Lower leg skin (tissue), 3 donors: ENCODE measurements around the gene GLI3.

ENCODE experiments used
- CTCF ChIP-seq, 3 donors: fragments of 450-650 bp; IDR thresholded peaks; one replicate each; pipeline ENCODE4 v1.5.1; 2016; ENCODE audit warnings: antibody characterized with exemption in 3 of 3, mild to moderate bottlenecking in 3 of 3, moderate library complexity in 2 of 3
- POLR2A ChIP-seq, 2 donors: fragments of 450-650 bp; IDR thresholded peaks; one replicate each; pipeline ENCODE4 v1.6.1; 2016 to 2017; ENCODE audit warnings: antibody characterized with exemption in 2 of 2, mild to moderate bottlenecking in 1 of 2, moderate library complexity in 1 of 2

- TF ChIP-seq CTCF (IDR thresholded peaks at IDR 0.05): no peak
- TF ChIP-seq POLR2A (IDR thresholded peaks at IDR 0.05): no peak
These were observed 44.1 kb downstream of the GLI3 start for GRCh38 chr7:42192851-42193461.
